8988T (cell line): ENCODE results near the gene PDE4C.

Experiments used
- DNase-seq: peaks from one replicate; pipeline ENCODE4 v3.0.0; 2011

The PDE4C gene

GRCh38 chr19:18225702-18226468 is at the start of gene PDE4C:
Gene PDE4C, minus strand, starts transcription at chr19:18226438. Its CDS starts 23 bp downstream, at chr19:18226415.
- DNase-seq: no peak

GRCh38 chr19:18274781-18275356 is 48.6 kb upstream of the PDE4C start:
- peak; percentile 85 for DNase-seq

- DNase-seq: no peak
Measured at GRCh38 chr19:18274219-18274780, 48.1 kb upstream of the PDE4C start, which contains the start of gene IQCN. Gene IQCN, minus strand, starts transcription at chr19:18274452. Its CDS starts 4,974 bp downstream, at chr19:18269478.

- no peak for DNase-seq
Measured at GRCh38 chr19:18273561-18274218, 47.5 kb upstream of the PDE4C start.

- no peak for DNase-seq
Measured at GRCh38 chr19:18271433-18271841, 45.2 kb upstream of the PDE4C start.

GRCh38 chr19:18270326-18270725 is 44.1 kb upstream of the PDE4C start:
- no peak for DNase-seq

GRCh38 chr19:18269070-18269723 is 43.0 kb upstream of the PDE4C start:
- no peak for DNase-seq

GRCh38 chr19:18266771-18267686 is 40.8 kb upstream of the PDE4C start:
- DNase-seq: no peak

- no peak for DNase-seq
Measured at GRCh38 chr19:18265582-18265981, 39.3 kb upstream of the PDE4C start.

- DNase-seq: no peak
Measured at GRCh38 chr19:18264971-18265540, 38.8 kb upstream of the PDE4C start.

GRCh38 chr19:18264137-18264854 is 38.1 kb upstream of the PDE4C start:
- no peak for DNase-seq

- DNase-seq: no peak
Measured at GRCh38 chr19:18263324-18264136, 37.3 kb upstream of the PDE4C start.

- DNase-seq: no peak
Measured at GRCh38 chr19:18262917-18263316, 36.7 kb upstream of the PDE4C start.

GRCh38 chr19:18262144-18262543 is 35.9 kb upstream of the PDE4C start:
- DNase-seq: no peak

GRCh38 chr19:18261474-18261873 is 35.2 kb upstream of the PDE4C start:
- no peak for DNase-seq

GRCh38 chr19:18259893-18260292 is 33.7 kb upstream of the PDE4C start:
- DNase-seq: no peak

GRCh38 chr19:18257503-18258470 is 31.5 kb upstream of the PDE4C start:
- no peak for DNase-seq
